Measurements from ENCODE around the gene SLC36A2.

The SLC36A2 gene

GRCh38 chr5:151338734-151339133 is 8.6 kb downstream of the SLC36A2 start:
- TF ChIP-seq CTCF (IDR thresholded peaks at IDR 0.05; ENCODE audit: control extremely low read depth, extremely low read depth, low read depth, missing control alignments) = no peak
- POLR2A ChIA-PET = no interaction called here
- CTCF ChIA-PET = no interaction called here
- no peak for DNase-seq (ENCODE audit: extremely low spot score)

- POLR2A ChIA-PET = no interaction called here
- TF ChIP-seq CTCF (IDR thresholded peaks at IDR 0.05; ENCODE audit: control extremely low read depth, extremely low read depth, low read depth, missing control alignments) = no peak
- no peak for DNase-seq (ENCODE audit: extremely low spot score)
- CTCF ChIA-PET = interaction anchor here (1.0 to 1.9 kb wide), 3 partner anchors 10 to 22 kb away, joined by 3 to 6 read pairs (median 5); no protein-coding TSS in a partner anchor
Observed at GRCh38 chr5:151332857-151333256, 14.5 kb downstream of the SLC36A2 start.

GRCh38 chr5:151328734-151329133 is 18.6 kb downstream of the SLC36A2 start:
- TF ChIP-seq CTCF (IDR thresholded peaks at IDR 0.05; ENCODE audit: control extremely low read depth, extremely low read depth, low read depth, missing control alignments) = no peak
- DNase-seq (ENCODE audit: extremely low spot score) = no peak
- ChIA-PET CTCF (interaction anchor here (0.8 to 1.1 kb wide), 2 partner anchors 13 to 15 kb away, joined by 3 read pairs; no protein-coding TSS in a partner anchor), POLR2A (no interaction called here)

GRCh38 chr5:151327585-151327984 is 19.8 kb downstream of the SLC36A2 start:
- CTCF ChIA-PET = interaction anchor here (0.8 kb wide), 1 partner anchor 11 kb away, joined by 3 read pairs; no protein-coding TSS in a partner anchor
- TF ChIP-seq CTCF (IDR thresholded peaks at IDR 0.05; ENCODE audit: control extremely low read depth, extremely low read depth, low read depth, missing control alignments) = no peak
- POLR2A ChIA-PET = no interaction called here
- DNase-seq (ENCODE audit: extremely low spot score) = no peak

- CTCF ChIA-PET = interaction anchor here (0.8 kb wide), 1 partner anchor 10 kb away, joined by 3 read pairs; no protein-coding TSS in a partner anchor
- POLR2A ChIA-PET = no interaction called here
- no peak for DNase-seq (ENCODE audit: extremely low spot score)
- no peak for TF ChIP-seq CTCF (IDR thresholded peaks at IDR 0.05; ENCODE audit: control extremely low read depth, extremely low read depth, low read depth, missing control alignments)
Observed at GRCh38 chr5:151326266-151326665, 21.1 kb downstream of the SLC36A2 start.

GRCh38 chr5:151320481-151320880 is 26.9 kb downstream of the SLC36A2 start:
- ChIA-PET POLR2A (no interaction called here), CTCF (interaction anchor here (1.5 kb wide), 1 partner anchor 55 kb away, joined by 3 read pairs; no protein-coding TSS in a partner anchor)

More at GRCh38 chr5:151320481-151320880, 26.9 kb downstream of the SLC36A2 start:
- TF ChIP-seq CTCF (IDR thresholded peaks at IDR 0.05; ENCODE audit: control extremely low read depth, extremely low read depth, low read depth, missing control alignments) = no peak
- no peak for DNase-seq (ENCODE audit: extremely low spot score)

Data from GM10248 (cell line).